Liver (tissue), 9 donors: Measurements from ENCODE around the gene PARD3. TPM values are rescaled to one million over a fixed set of nuclear protein-coding genes. Genes with fewer than 3 reads are reported as not detected.

Source experiments
- DNase-seq: peaks from one replicate; pipeline ENCODE4 v3.0.0-alpha.2; 2017; ENCODE audit warnings: low spot score
- H3K27ac ChIP-seq, 2 donors: one replicate each; pipeline ENCODE4 v1.7.0; 2013; ENCODE audit warnings: inconsistent platforms in 2 of 2, low read length in 2 of 2, control low read depth in 1 of 2, low read depth in 1 of 2, mild to moderate bottlenecking in 1 of 2
- H3K27me3 ChIP-seq, 4 donors: one replicate each; pipeline versions ENCODE4 v1.6.1 to v1.7.0; 2013; ENCODE audit warnings: low read length in 3 of 4, inconsistent platforms in 1 of 4, mild to moderate bottlenecking in 1 of 4, moderate library complexity in 1 of 4; ENCODE audit not compliant: control insufficient read depth in 4 of 4, insufficient read depth in 4 of 4
- H3K36me3 ChIP-seq, 4 donors: one replicate each; pipeline versions ENCODE4 v1.6.1 to v1.7.0; 2013; ENCODE audit warnings: low read length in 3 of 4, mild to moderate bottlenecking in 3 of 4, low read depth in 1 of 4, moderate library complexity in 1 of 4; ENCODE audit not compliant: control insufficient read depth in 4 of 4, insufficient read depth in 3 of 4
- H3K4me1 ChIP-seq, 4 donors: one replicate each; pipeline versions ENCODE4 v1.6.1 to v1.7.0; 2013; ENCODE audit warnings: low read length in 3 of 4, mild to moderate bottlenecking in 3 of 4, moderate library complexity in 1 of 4; ENCODE audit not compliant: control insufficient read depth in 4 of 4, insufficient read depth in 4 of 4
- H3K4me3 ChIP-seq, 3 donors: one replicate each; pipeline versions ENCODE4 v1.6.1 to v1.7.0; 2013; ENCODE audit warnings: low read length in 3 of 3, control low read depth in 1 of 3, low read depth in 1 of 3, mild to moderate bottlenecking in 1 of 3
- H3K9ac ChIP-seq, 2 donors: one replicate each; pipeline ENCODE4 v1.7.0; 2013; ENCODE audit warnings: low read length in 2 of 2, mild to moderate bottlenecking in 2 of 2, moderate library complexity in 2 of 2, control low read depth in 1 of 2, low read depth in 1 of 2
- H3K9me3 ChIP-seq, 4 donors: one replicate each; pipeline versions ENCODE4 v1.6.1 to v1.7.0; 2013; ENCODE audit warnings: low read length in 3 of 4; ENCODE audit not compliant: control insufficient read depth in 4 of 4
- EGR1 ChIP-seq, 2 donors: IDR thresholded peaks; 2 replicates each; pipeline ENCODE4 v1.6.1; 2016 to 2018; ENCODE audit warnings: antibody characterized with exemption in 2 of 2, low read depth in 2 of 2
- FOXA1 ChIP-seq: IDR thresholded peaks from 2 replicates; pipeline ENCODE4 v1.6.1; 2016; ENCODE audit warnings: antibody characterized with exemption
- FOXA2 ChIP-seq: IDR thresholded peaks from 2 replicates; pipeline ENCODE4 v1.6.1; 2016; ENCODE audit warnings: antibody characterized with exemption
- GABPA ChIP-seq, 2 donors: IDR thresholded peaks in 1 of 2; conservative IDR thresholded peaks in 1 of 2; 2 replicates each; pipeline ENCODE4 v1.6.1; 2016; ENCODE audit warnings: antibody characterized with exemption in 2 of 2, mild to moderate bottlenecking in 1 of 2, moderate library complexity in 1 of 2
- HNF4A ChIP-seq, 2 donors: conservative IDR thresholded peaks; 2 replicates each; pipeline ENCODE4 v1.6.1; 2016; ENCODE audit warnings: antibody characterized with exemption in 2 of 2, mild to moderate bottlenecking in 2 of 2
- HNF4G ChIP-seq: IDR thresholded peaks from 2 replicates; pipeline ENCODE4 v1.6.1; 2016; ENCODE audit warnings: antibody characterized with exemption
- JUND ChIP-seq, 2 donors: IDR thresholded peaks; 2 replicates each; pipeline ENCODE4 v1.6.1; 2016; ENCODE audit warnings: antibody characterized with exemption in 2 of 2
- NR2F2 ChIP-seq: IDR thresholded peaks from 2 replicates; pipeline ENCODE4 v1.6.1; 2016; ENCODE audit warnings: antibody characterized with exemption
- RAD21 ChIP-seq, 2 donors: IDR thresholded peaks; 2 replicates each; pipeline ENCODE4 v1.6.1; 2016; ENCODE audit warnings: antibody characterized with exemption in 2 of 2, mild to moderate bottlenecking in 2 of 2
- RXRA ChIP-seq, 2 donors: IDR thresholded peaks; 2 replicates each; pipeline ENCODE4 v1.6.1; 2017 to 2018; ENCODE audit warnings: antibody characterized with exemption in 2 of 2, mild to moderate bottlenecking in 1 of 2
- SP1 ChIP-seq: IDR thresholded peaks from 2 replicates; pipeline ENCODE4 v1.6.1; 2018; ENCODE audit warnings: antibody characterized with exemption, mild to moderate bottlenecking
- TAF1 ChIP-seq: conservative IDR thresholded peaks from 2 replicates; pipeline ENCODE4 v1.6.1; 2016; ENCODE audit warnings: antibody characterized with exemption, mild to moderate bottlenecking
- YY1 ChIP-seq: IDR thresholded peaks from 2 replicates; pipeline ENCODE4 v1.6.1; 2016; ENCODE audit warnings: antibody characterized with exemption, mild to moderate bottlenecking
- WGBS: extraction: QIAGEN DNeasy Blood & Tissue Kit; methylation state at CpG from one replicate; pipeline ENCODE4 v1.1.7; 2013; 5-methylcytosine and 5-hydroxymethylcytosine counted together
- polyA plus RNA-seq, 2 donors: library from polyadenylated mRNA; stranded (reverse) in 1 of 2; unstranded in 1 of 2; fragments of 200-250 nt in 1 of 2; fragments of >200 nt in 1 of 2; fragmentation: Nextera tagmentation in 1 of 2; extraction: Ambion mirVana in 1 of 2; gene quantifications; one replicate each; pipeline versions ENCODE4 v1.2.1 to v1.2.3, GENCODE V29; 2013 to 2015
- total RNA-seq, 2 donors: library from RNA; depleted of rRNA; stranded (reverse); fragments of >200 nt; gene quantifications; one replicate each; pipeline ENCODE4 v1.2.3, GENCODE V29; 2014
- TF ChIP-seq, protein P1 (sequence below): IDR thresholded peaks from 2 replicates; pipeline ENCODE4 v1.6.1; 2016; ENCODE audit warnings: antibody characterized with exemption
- TF ChIP-seq, protein P2 (sequence below): fragments of 150-350 bp; IDR thresholded peaks from 2 replicates; pipeline ENCODE4 v1.5.1; 2017; ENCODE audit warnings: improper control_type of control experiment, low read depth, low read length; ENCODE audit not compliant: missing input control
- TF ChIP-seq, protein P3 (sequence below): IDR thresholded peaks from 2 replicates; pipeline ENCODE4 v1.6.1; 2016; ENCODE audit warnings: antibody characterized with exemption
- TF ChIP-seq, protein P4 (sequence below): IDR thresholded peaks from 2 replicates; pipeline ENCODE4 v1.6.1; 2016; ENCODE audit warnings: antibody characterized with exemption, mild to moderate bottlenecking
- TF ChIP-seq, protein P5 (sequence below): IDR thresholded peaks from 2 replicates; pipeline ENCODE4 v1.6.1; 2016; ENCODE audit warnings: antibody characterized with exemption
- donor health status: healthy.
- donor health status: healthy.
- donor health status: healthy.
- donor health status: healthy.
- donor health status: healthy.

PARD3 gene
- total and polyA plus RNA-seq, 4 donors, result 12.3 to 43.8 (median 13.5) TPM

DNA sequence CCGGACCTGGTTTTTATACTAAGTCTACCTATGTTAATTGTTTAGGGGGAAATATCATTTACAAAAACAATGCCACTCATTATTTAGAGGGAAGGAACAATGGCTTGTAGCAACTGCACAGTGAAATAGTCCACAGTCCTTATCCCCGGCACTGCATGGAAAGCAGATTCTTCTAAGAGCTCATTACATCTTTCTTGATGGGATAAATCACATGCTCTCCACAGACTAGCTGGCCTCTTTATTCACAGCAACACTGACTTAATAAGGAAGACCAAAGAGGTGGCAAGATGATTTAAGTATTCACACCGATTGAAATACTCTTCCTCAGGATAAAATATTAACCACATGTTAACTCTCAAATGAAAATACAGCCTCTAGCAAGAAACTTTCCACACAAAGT is 349.4 kb downstream of the PARD3 start:
- no peak for DNase-seq
- Histone ChIP-seq H3K4me3 (no peak overlapping the region), H3K27me3 (no peaks in the 10 kb centered on the region), H3K9me3 (no peaks in the 10 kb centered on the region), H3K36me3 (peaks cover 0 to 3% (median 1%) of the 10 kb centered on the region in 4 donors), H3K4me1 (peaks cover 2 to 7% (median 5%) of the 10 kb centered on the region in 4 donors), H3K27ac (no peak overlapping the region), H3K9ac (no peak overlapping the region)
- no peak for TF ChIP-seq HNF4A (conservative IDR thresholded peaks at IDR 0.05)
- TF ChIP-seq, protein P1, sequence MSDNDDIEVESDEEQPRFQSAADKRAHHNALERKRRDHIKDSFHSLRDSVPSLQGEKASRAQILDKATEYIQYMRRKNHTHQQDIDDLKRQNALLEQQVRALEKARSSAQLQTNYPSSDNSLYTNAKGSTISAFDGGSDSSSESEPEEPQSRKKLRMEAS, result no peak
- no peak for TF ChIP-seq FOXA2
- WGBS, result 78% methylated on average over 3 of the region's 3 CpGs

DNA sequence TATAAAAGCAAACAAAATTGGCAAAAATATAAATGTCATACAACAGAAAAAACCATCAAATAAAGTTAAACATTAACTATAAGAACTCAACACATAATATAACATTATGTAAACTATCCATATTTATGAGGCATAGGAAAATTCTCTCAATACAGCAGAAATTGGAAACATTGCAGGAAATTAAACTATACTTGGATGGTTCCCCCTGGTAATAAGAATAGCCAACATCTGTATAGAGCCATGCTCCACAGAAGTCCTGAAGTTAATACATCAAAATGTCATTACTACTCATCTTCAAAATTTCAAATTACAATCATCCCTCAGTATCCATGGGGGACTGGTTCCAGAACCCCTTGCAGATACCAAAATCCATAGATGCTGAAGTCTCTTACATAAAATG is 350.5 kb downstream of the PARD3 start:
- peaks cover 0 to 3% (median 1%) of the 10 kb centered on the region in 4 donors for H3K36me3 ChIP-seq
- DNase-seq, result no peak
- no peak overlapping the region for H3K27ac ChIP-seq
- H3K4me3 ChIP-seq, result no peak overlapping the region
- H3K4me1 ChIP-seq, result peaks cover 0 to 3% (median 0%) of the 10 kb centered on the region in 4 donors
- no peak overlapping the region for H3K9ac ChIP-seq
- TF ChIP-seq, protein P2, sequence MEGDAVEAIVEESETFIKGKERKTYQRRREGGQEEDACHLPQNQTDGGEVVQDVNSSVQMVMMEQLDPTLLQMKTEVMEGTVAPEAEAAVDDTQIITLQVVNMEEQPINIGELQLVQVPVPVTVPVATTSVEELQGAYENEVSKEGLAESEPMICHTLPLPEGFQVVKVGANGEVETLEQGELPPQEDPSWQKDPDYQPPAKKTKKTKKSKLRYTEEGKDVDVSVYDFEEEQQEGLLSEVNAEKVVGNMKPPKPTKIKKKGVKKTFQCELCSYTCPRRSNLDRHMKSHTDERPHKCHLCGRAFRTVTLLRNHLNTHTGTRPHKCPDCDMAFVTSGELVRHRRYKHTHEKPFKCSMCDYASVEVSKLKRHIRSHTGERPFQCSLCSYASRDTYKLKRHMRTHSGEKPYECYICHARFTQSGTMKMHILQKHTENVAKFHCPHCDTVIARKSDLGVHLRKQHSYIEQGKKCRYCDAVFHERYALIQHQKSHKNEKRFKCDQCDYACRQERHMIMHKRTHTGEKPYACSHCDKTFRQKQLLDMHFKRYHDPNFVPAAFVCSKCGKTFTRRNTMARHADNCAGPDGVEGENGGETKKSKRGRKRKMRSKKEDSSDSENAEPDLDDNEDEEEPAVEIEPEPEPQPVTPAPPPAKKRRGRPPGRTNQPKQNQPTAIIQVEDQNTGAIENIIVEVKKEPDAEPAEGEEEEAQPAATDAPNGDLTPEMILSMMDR, result no peak
- TF ChIP-seq, protein P1, result no peak
- TF ChIP-seq JUND (IDR thresholded peaks at IDR 0.05) (no peak), RAD21 (IDR thresholded peaks at IDR 0.05) (no peak), YY1 (no peak), FOXA2 (no peak), FOXA1 (no peak), RXRA (IDR thresholded peaks at IDR 0.05) (no peak), HNF4G (no peak), GABPA (IDR thresholded peaks at IDR 0.05 in 1 of 2, conservative IDR thresholded peaks at IDR 0.05 in 1 of 2) (no peak), HNF4A (conservative IDR thresholded peaks at IDR 0.05) (no peak), TAF1 (no peak), SP1 (no peak), EGR1 (IDR thresholded peaks at IDR 0.05; ENCODE audit: low read depth in 2 of 2) (no peak), NR2F2 (no peak)
- TF ChIP-seq, protein P3, sequence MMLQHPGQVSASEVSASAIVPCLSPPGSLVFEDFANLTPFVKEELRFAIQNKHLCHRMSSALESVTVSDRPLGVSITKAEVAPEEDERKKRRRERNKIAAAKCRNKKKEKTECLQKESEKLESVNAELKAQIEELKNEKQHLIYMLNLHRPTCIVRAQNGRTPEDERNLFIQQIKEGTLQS, result no peak
- TF ChIP-seq, protein P4, sequence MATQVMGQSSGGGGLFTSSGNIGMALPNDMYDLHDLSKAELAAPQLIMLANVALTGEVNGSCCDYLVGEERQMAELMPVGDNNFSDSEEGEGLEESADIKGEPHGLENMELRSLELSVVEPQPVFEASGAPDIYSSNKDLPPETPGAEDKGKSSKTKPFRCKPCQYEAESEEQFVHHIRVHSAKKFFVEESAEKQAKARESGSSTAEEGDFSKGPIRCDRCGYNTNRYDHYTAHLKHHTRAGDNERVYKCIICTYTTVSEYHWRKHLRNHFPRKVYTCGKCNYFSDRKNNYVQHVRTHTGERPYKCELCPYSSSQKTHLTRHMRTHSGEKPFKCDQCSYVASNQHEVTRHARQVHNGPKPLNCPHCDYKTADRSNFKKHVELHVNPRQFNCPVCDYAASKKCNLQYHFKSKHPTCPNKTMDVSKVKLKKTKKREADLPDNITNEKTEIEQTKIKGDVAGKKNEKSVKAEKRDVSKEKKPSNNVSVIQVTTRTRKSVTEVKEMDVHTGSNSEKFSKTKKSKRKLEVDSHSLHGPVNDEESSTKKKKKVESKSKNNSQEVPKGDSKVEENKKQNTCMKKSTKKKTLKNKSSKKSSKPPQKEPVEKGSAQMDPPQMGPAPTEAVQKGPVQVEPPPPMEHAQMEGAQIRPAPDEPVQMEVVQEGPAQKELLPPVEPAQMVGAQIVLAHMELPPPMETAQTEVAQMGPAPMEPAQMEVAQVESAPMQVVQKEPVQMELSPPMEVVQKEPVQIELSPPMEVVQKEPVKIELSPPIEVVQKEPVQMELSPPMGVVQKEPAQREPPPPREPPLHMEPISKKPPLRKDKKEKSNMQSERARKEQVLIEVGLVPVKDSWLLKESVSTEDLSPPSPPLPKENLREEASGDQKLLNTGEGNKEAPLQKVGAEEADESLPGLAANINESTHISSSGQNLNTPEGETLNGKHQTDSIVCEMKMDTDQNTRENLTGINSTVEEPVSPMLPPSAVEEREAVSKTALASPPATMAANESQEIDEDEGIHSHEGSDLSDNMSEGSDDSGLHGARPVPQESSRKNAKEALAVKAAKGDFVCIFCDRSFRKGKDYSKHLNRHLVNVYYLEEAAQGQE, result no peak
- TF ChIP-seq, protein P5, sequence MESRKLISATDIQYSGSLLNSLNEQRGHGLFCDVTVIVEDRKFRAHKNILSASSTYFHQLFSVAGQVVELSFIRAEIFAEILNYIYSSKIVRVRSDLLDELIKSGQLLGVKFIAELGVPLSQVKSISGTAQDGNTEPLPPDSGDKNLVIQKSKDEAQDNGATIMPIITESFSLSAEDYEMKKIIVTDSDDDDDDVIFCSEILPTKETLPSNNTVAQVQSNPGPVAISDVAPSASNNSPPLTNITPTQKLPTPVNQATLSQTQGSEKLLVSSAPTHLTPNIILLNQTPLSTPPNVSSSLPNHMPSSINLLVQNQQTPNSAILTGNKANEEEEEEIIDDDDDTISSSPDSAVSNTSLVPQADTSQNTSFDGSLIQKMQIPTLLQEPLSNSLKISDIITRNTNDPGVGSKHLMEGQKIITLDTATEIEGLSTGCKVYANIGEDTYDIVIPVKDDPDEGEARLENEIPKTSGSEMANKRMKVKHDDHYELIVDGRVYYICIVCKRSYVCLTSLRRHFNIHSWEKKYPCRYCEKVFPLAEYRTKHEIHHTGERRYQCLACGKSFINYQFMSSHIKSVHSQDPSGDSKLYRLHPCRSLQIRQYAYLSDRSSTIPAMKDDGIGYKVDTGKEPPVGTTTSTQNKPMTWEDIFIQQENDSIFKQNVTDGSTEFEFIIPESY, result no peak
- no peaks in the 10 kb centered on the region for H3K9me3 ChIP-seq
- H3K27me3 ChIP-seq, result no peaks in the 10 kb centered on the region
